ENCODE measurements around the gene MVB12B.
A peak's percentile ranks its signal among the peaks of the same experiment; 100 is the strongest.

Gene MVB12B

GRCh38 chr9:126506361-126507317, 180.0 kb downstream of the MVB12B start:
- no peak for DNase-seq (ENCODE audit: low read depth)

GRCh38 chr9:126507318-126508109, 180.9 kb downstream of the MVB12B start:
- DNase-seq (ENCODE audit: low read depth): no peak

- no peak for DNase-seq (ENCODE audit: low read depth)
Observed at GRCh38 chr9:126508171-126508591, 181.6 kb downstream of the MVB12B start.

- no peak for DNase-seq (ENCODE audit: low read depth)
Observed at GRCh38 chr9:126508928-126509327, 182.3 kb downstream of the MVB12B start.

GRCh38 chr9:126509718-126510117, 183.1 kb downstream of the MVB12B start:
- no peak for DNase-seq (ENCODE audit: low read depth)

- DNase-seq (ENCODE audit: low read depth): no peak
Observed at GRCh38 chr9:126510564-126510963, 183.9 kb downstream of the MVB12B start.

GRCh38 chr9:126511411-126511810, 184.8 kb downstream of the MVB12B start:
- DNase-seq (ENCODE audit: low read depth): no peak

GRCh38 chr9:126513159-126514036, 186.8 kb downstream of the MVB12B start:
- no peak for DNase-seq (ENCODE audit: low read depth)

GRCh38 chr9:126514037-126514821, 187.6 kb downstream of the MVB12B start:
- DNase-seq (ENCODE audit: low read depth): no peak

- no peak for DNase-seq (ENCODE audit: low read depth)
Observed at GRCh38 chr9:126515001-126515872, 188.6 kb downstream of the MVB12B start.

GRCh38 chr9:126515873-126516505, 189.4 kb downstream of the MVB12B start:
- no peak for DNase-seq (ENCODE audit: low read depth)

GRCh38 chr9:126516561-126516935, 189.9 kb downstream of the MVB12B start:
- DNase-seq (ENCODE audit: low read depth): no peak

GRCh38 chr9:126516936-126517832, 190.6 kb downstream of the MVB12B start:
- DNase-seq (ENCODE audit: low read depth): peak; percentile 67

- DNase-seq (ENCODE audit: low read depth): no peak
Observed at GRCh38 chr9:126517833-126518356, 191.3 kb downstream of the MVB12B start.

GRCh38 chr9:126518763-126519162, 192.1 kb downstream of the MVB12B start:
- DNase-seq (ENCODE audit: low read depth): no peak

- no peak for DNase-seq (ENCODE audit: low read depth)
Observed at GRCh38 chr9:126519660-126520420, 193.2 kb downstream of the MVB12B start.

GRCh38 chr9:126520453-126520852, 193.8 kb downstream of the MVB12B start:
- no peak for DNase-seq (ENCODE audit: low read depth)

GRCh38 chr9:126521089-126521488, 194.5 kb downstream of the MVB12B start:
- DNase-seq (ENCODE audit: low read depth): no peak

All from GM04503 (cell line).